ENCODE measurements around the gene ADPRHL1.

DNA sequence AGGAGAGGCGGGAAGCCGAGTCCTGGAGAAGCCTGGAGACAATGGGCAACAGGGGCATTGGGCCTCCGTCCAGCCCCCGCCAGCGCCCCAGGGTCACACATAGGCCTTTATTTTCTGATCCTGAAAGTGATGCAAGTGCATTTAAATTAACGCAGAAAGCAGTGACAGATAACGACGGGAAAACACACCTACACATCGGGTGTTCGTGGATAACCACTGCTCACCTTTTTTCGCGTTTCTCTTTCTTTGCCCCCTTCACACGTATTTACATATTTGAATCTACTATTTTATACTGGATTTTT, 59.0 kb downstream of the ADPRHL1 start:
- TF ChIP-seq, protein P1, sequence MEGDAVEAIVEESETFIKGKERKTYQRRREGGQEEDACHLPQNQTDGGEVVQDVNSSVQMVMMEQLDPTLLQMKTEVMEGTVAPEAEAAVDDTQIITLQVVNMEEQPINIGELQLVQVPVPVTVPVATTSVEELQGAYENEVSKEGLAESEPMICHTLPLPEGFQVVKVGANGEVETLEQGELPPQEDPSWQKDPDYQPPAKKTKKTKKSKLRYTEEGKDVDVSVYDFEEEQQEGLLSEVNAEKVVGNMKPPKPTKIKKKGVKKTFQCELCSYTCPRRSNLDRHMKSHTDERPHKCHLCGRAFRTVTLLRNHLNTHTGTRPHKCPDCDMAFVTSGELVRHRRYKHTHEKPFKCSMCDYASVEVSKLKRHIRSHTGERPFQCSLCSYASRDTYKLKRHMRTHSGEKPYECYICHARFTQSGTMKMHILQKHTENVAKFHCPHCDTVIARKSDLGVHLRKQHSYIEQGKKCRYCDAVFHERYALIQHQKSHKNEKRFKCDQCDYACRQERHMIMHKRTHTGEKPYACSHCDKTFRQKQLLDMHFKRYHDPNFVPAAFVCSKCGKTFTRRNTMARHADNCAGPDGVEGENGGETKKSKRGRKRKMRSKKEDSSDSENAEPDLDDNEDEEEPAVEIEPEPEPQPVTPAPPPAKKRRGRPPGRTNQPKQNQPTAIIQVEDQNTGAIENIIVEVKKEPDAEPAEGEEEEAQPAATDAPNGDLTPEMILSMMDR (IDR thresholded peaks at IDR 0.05): no peak
- no peak for TF ChIP-seq POLR2A (IDR thresholded peaks at IDR 0.05)
